ENCODE results near the gene ZNF792.

DNA sequence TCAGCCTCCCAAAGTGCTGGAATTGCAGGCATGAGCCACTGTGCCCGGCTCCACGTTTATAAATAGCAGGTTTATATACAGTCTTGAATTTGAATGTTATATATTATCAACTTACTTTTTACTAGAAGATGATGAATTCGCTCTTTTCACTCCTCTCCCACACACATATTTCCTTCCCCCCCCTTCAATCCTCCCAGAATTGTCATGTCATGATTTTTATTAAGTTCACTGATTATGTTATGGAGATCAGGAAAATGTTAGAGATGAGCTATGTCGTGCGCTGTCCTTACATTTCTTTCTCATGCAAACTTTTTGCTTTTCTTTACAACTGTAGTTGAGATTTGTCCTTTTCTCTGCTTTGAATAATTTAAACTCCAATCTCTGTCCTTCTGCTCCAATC is 18.2 kb upstream of the ZNF792 start:
- TF ChIP-seq, protein P1, sequence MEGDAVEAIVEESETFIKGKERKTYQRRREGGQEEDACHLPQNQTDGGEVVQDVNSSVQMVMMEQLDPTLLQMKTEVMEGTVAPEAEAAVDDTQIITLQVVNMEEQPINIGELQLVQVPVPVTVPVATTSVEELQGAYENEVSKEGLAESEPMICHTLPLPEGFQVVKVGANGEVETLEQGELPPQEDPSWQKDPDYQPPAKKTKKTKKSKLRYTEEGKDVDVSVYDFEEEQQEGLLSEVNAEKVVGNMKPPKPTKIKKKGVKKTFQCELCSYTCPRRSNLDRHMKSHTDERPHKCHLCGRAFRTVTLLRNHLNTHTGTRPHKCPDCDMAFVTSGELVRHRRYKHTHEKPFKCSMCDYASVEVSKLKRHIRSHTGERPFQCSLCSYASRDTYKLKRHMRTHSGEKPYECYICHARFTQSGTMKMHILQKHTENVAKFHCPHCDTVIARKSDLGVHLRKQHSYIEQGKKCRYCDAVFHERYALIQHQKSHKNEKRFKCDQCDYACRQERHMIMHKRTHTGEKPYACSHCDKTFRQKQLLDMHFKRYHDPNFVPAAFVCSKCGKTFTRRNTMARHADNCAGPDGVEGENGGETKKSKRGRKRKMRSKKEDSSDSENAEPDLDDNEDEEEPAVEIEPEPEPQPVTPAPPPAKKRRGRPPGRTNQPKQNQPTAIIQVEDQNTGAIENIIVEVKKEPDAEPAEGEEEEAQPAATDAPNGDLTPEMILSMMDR (IDR thresholded peaks at IDR 0.05): no peak
- TF ChIP-seq POLR2A (IDR thresholded peaks at IDR 0.05): no peak

All from thyroid gland (tissue), 4 donors.